Measurements from ENCODE around the gene BIRC3. TPM values are rescaled to one million over a fixed set of nuclear protein-coding genes. Genes with fewer than 3 reads are reported as not detected.

Gene BIRC3
- total RNA-seq: 0.68 and 0.92 TPM in 2 replicates

GRCh38 chr11:102317099-102317767 lies at the start of gene BIRC3:
BIRC3 (plus strand) TSS chr11:102317484; CDS start chr11:102324510, 7,026 bp downstream.

DNA sequence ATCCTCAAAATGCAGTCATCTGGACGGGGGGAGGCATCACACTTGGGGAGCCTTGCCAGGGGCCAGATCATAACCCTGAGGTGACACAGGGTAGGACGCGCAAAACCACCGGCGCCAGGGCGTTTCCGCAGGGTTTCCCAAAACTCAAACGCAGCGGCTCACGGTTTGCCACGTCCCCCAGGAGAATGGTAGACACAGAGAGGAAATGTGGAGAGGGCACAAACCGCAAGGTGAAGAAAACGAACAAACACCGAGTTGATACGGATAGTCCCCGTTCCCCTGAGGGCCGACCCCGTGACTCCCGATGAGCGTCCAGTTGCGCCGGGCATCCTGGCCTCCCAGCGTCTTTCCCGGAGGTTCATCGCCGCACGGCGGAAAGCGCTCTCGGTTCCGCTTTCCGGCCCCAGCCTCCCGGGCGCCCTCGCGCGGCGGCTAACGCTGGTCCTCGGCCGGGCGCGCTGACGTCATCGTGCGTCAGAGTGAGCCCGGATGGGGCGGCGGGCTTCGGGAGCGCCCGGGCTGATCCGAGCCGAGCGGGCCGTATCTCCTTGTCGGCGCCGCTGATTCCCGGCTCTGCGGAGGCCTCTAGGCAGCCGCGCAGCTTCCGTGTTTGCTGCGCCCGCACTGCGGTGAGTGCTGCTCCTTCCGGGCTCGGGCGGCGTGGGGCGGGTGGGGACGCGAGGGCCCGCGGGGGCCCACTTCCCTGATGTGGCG lies 29.6 kb downstream of the BIRC3 start, which contains the start of gene BIRC2:
TSS of gene BIRC2 (plus strand) at position 467 of the 714 bp plus-strand sequence. CDS start 2,641 bp downstream, outside the sequence.

Other genes starting within 250 kb of the BIRC3 start
- gene YAP1, start 207.0 kb upstream of the BIRC3 start, total RNA-seq: 131 and 139 TPM in 2 replicates
- 53.1 and 55.6 TPM in 2 replicates for gene BIRC2, start 29.7 kb downstream of the BIRC3 start, total RNA-seq
- gene TMEM123, start 135.3 kb downstream of the BIRC3 start, total RNA-seq: 69.9 and 77.8 TPM in 2 replicates
- gene MMP7, start 213.3 kb downstream of the BIRC3 start, total RNA-seq: not detected in 2 replicates

All from aortic smooth muscle cell (primary cell).